ENCODE results near the gene ABRAXAS1.
A peak's percentile ranks its signal among the peaks of the same experiment; 100 is the strongest.
"Not testable (repeated sequence)": the region's sequence is repeated elsewhere in the genome, so short reads cannot be mapped to it uniquely, and the experiment has no call there.

Gene ABRAXAS1
- 27.5 to 46.0 (median 32.1) reads per million in 4 donors for total RNA-seq

GRCh38 chr4:83484500-83485461, at the start of gene ABRAXAS1:
Gene ABRAXAS1, minus strand, starts transcription at chr4:83485100. Its CDS starts 28 bp downstream, at chr4:83485072.
- peak; percentile 91 to 96 (median 92) for DNase-seq

GRCh38 chr4:83527671-83528070, 42.8 kb upstream of the ABRAXAS1 start:
- DNase-seq, result no peak

- no peak for DNase-seq
Observed at GRCh38 chr4:83522239-83522638, 37.3 kb upstream of the ABRAXAS1 start.

DNA sequence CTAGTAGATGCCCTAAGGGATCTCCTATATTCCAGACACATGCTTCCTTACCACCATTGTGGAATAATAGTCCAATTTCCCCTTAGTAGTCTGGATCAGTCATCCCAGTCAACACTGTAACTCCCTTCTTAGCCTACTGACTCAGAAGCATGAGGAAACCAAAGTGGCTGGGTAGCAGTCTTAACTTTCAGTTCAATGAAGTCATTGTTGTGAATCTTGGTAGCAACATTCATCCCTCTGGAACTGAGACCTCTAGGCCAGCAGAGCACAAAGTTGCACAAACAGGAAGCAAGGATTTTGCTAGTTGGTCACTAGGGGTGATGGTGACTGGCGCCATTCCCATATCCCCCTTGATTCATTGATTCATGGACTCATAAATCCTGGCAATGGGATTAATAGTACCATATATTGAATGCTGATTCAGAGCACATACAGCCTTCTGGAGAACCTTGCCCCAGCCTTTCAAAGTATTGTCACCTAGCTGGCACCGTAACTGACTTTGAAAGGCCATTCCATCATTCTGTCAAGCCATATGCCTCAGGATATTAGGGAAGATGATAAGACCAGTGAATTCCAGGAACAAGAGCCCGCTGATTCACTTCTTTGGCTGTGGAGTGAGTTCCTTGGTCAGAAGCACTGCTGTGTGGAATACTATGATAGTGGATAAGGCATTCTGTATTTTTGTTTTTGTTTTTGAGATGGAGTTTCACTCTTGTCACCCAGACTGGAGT, 31.3 kb upstream of the ABRAXAS1 start:
- no peak for DNase-seq

- no peak for DNase-seq
Observed at GRCh38 chr4:83510442-83510841, 25.5 kb upstream of the ABRAXAS1 start.

GRCh38 chr4:83509156-83509585, 24.3 kb upstream of the ABRAXAS1 start:
- peak in 4 of 5 donors; percentile 28 to 53 (median 39) for DNase-seq

DNA sequence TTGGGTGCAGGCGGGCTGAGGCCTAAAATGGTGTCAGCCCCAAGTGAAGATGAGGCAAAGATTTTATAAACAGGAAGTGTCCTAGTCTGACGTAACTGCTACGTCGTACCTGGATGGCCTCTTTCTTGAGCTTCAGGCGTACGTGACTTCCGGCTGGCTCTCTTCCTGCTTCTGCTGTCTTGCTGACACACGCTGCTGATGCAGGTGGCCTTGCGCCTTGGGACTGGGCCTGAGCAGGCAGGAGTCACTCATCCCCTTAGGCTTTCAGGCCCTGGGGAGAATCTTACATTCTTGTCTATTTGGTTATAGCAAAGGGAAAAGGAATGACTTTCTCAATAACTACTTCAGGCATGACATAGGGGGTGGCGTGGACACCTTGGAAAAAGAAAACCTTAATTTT, 20.1 kb upstream of the ABRAXAS1 start:
- DNase-seq, result no peak

GRCh38 chr4:83504503-83504902, 19.6 kb upstream of the ABRAXAS1 start:
- DNase-seq, result no peak

DNA sequence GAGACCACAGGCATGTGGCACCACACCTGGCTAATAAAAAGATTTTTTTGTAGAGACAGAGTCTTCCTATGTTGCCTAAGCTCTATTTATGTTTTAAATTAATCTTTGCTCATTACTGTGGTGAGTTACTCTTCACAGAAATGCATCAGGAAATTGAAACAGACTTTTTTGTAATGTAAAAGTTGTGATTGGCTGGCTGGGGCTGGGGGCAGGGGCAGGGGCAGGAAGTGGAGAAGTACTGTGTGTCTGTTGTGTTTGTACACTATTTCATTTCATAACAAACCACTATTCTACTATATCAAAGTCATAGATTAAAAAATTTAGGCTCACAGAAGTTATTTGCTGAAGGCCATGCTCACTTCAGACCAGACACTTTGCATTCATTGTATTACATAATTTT, 19.1 kb upstream of the ABRAXAS1 start:
- peak in 1 of 5 donors; percentile 11 for DNase-seq

DNA sequence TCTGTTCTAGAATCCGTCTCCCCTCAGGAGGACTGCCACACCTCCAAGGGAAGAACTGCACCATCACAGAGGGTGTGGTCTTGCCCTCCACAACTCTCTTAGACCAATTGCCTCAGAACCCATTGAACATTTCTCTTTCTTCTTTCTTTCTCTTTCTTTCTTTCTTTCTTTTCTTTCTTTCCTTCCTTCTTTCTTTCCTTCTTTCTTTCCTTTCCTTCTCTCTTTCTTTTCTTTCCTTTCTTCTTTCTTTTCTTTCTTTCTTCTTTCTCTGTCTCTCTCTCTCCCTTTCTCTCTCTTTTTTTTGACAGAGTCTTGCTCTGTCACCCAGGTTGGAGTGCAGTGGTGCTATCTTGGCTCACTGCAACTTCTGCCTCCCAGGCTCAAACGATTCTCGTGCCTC, 16.8 kb upstream of the ABRAXAS1 start:
- DNase-seq, result not testable (repeated sequence)

- no peak for DNase-seq
Observed at GRCh38 chr4:83498187-83498586, 13.3 kb upstream of the ABRAXAS1 start.

DNA sequence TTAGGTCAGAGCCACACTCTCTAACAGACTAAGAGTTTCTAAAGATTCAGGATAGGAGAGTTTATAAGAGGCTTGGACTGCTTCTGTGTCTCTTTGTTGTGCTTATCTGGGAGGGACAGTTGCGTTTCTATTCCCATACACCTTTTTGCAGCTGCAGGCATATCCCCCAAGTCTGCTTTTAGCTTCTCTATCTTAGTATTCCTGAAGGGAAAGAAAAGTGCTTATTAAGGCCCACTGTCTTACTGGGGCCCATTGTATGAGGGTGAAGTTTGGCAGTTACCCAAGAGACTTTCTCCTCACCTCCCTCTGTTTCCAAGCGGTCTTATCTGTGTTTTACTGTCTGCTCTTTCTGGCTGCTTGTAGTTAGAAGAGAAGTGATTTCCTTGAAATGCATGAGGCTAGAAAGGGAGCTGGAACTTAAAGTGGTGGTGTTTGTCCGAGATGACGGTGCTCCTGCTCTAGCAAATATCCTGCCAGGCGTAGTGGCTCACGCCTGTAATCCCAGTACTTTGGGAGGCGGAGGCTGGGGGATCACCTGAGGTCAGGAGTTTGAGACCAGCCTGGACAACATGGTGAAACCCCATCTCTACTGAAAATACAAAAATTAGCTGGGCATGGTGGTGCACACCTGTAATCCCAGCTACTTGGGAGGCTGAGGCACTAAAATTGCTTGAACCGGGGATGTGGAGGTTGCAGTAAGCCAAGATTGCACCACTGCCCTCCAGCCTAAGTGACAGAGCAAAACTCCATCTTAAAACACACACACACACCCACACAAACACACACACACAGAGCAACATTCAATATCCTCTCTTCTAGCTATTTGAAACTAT, 11.4 kb upstream of the ABRAXAS1 start:
- DNase-seq, result not testable (repeated sequence)

- peak in 1 of 5 donors; percentile 19 for DNase-seq
Observed at GRCh38 chr4:83490876-83491450, 6.1 kb upstream of the ABRAXAS1 start.

- no peak for DNase-seq
Observed at GRCh38 chr4:83489711-83490326, 4.9 kb upstream of the ABRAXAS1 start.

- no peak for DNase-seq
Observed at GRCh38 chr4:83486457-83487129, 1.7 kb upstream of the ABRAXAS1 start.

DNA sequence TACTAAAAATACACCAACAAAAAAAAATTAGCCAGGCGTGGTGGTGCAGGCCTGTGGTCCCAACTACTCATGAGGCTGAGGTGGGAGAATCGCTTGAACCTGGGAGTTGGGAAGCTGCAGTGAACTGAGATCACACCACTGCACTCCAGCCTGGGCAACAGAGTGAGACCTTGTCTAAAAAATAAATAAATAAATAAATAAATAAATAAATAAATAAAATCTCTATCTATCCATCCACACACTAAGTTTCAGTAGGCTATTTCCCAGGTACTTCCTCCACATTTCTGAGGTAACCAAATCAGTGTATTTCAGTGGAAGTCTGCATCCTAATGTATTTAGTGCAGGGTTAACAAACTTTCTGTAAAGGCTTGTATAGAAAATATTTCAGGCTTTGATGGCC, 10.9 kb downstream of the ABRAXAS1 start:
- DNase-seq, result no peak

- no peak for DNase-seq
Observed at GRCh38 chr4:83473423-83473822, 11.5 kb downstream of the ABRAXAS1 start.

DNA sequence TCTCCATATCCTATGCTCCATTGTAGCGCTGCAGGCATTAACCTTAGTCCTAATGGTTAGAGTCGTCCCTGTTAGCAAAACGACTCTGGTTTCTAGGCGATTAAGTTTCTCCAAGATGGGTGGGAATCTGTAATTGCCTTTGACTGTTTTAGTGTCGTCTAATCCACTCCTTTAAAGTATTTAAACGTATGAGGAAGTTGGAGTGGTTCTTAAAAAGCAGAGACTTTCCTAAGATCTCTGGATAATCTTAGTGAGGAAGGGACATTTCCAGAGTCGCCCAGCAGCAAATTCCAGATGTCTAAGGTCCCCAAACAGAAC, 28.8 kb downstream of the ABRAXAS1 start:
- no peak for DNase-seq

GRCh38 chr4:83455281-83456183, 29.4 kb downstream of the ABRAXAS1 start, which contains the start of the genes HELQ and MRPS18C:
Gene HELQ, minus strand, starts transcription at chr4:83455823. Its CDS starts 130 bp downstream, at chr4:83455693.
Gene MRPS18C, plus strand, starts transcription at chr4:83456058. Its CDS starts 20 bp downstream, at chr4:83456078.
- DNase-seq, result peak; percentile 91 to 99 (median 93)

GRCh38 chr4:83454686-83455085, 30.2 kb downstream of the ABRAXAS1 start:
- DNase-seq, result peak in 1 of 5 donors; percentile 8

All from T-helper 1 cell (primary cell).